ENCODE data around the gene CPE. TPM values are rescaled to one million over a fixed set of nuclear protein-coding genes. Genes with fewer than 3 reads are reported as not detected.

CPE gene
- total RNA-seq, 1 donor from 2014 or later = 63.6 TPM

GRCh38 chr4:165505958-165506837 lies 127.4 kb downstream of the CPE start:
- DNase-seq (no peak), ATAC-seq (no peak)
- no peaks in the 10 kb centered on the region for H3K36me3 ChIP-seq
- H3K27me3 ChIP-seq = no peaks in the 10 kb centered on the region
- no peak overlapping the region for H3K27ac ChIP-seq
- intact Hi-C loops (cut with DNase I) = no loop called here
- H3K4me3 ChIP-seq = no peak overlapping the region
- no peaks in the 10 kb centered on the region for H3K4me1 ChIP-seq
- no peaks in the 10 kb centered on the region for H3K9me3 ChIP-seq
- no peak for TF ChIP-seq CTCF (IDR thresholded peaks at IDR 0.05)

- no peak for TF ChIP-seq CTCF (IDR thresholded peaks at IDR 0.05)
- DNase-seq (no peak), ATAC-seq (no peak)
- H3K36me3 ChIP-seq = no peaks in the 10 kb centered on the region
- H3K4me1 ChIP-seq = no peaks in the 10 kb centered on the region
- no peaks in the 10 kb centered on the region for H3K27me3 ChIP-seq
- intact Hi-C loops (cut with DNase I) = no loop called here
- H3K27ac ChIP-seq = no peak overlapping the region
- H3K4me3 ChIP-seq = no peak overlapping the region
- H3K9me3 ChIP-seq = no peaks in the 10 kb centered on the region
Measured at GRCh38 chr4:165506849-165507248, 128.0 kb downstream of the CPE start.

- TF ChIP-seq CTCF (IDR thresholded peaks at IDR 0.05) = no peak
- intact Hi-C loops (cut with DNase I) = no loop called here
- no peak overlapping the region for H3K4me3 ChIP-seq
- H3K27me3 ChIP-seq = no peaks in the 10 kb centered on the region
- no peaks in the 10 kb centered on the region for H3K9me3 ChIP-seq
- no peaks in the 10 kb centered on the region for H3K4me1 ChIP-seq
- DNase-seq (no peak), ATAC-seq (no peak)
- H3K36me3 ChIP-seq = no peaks in the 10 kb centered on the region
- no peak overlapping the region for H3K27ac ChIP-seq
Measured at GRCh38 chr4:165507381-165507780, 128.6 kb downstream of the CPE start.

- no peak for TF ChIP-seq CTCF (IDR thresholded peaks at IDR 0.05)
- intact Hi-C loops (cut with DNase I) = no loop called here
Measured at GRCh38 chr4:165508372-165509120, 129.7 kb downstream of the CPE start.

GRCh38 chr4:165512424-165512823 lies 133.6 kb downstream of the CPE start:
- Histone ChIP-seq H3K36me3 (no peaks in the 10 kb centered on the region), H3K27me3 (no peaks in the 10 kb centered on the region), H3K27ac (no peak overlapping the region), H3K9me3 (no peaks in the 10 kb centered on the region), H3K4me1 (peaks cover 8% of the 10 kb centered on the region), H3K4me3 (no peak overlapping the region)
- intact Hi-C loops (cut with DNase I) = no loop called here
- ATAC-seq = no peak
- TF ChIP-seq CTCF (IDR thresholded peaks at IDR 0.05) = no peak
- DNase-seq = no peak

More at GRCh38 chr4:165508372-165509120, 129.7 kb downstream of the CPE start:
- ATAC-seq = no peak
- no peaks in the 10 kb centered on the region for H3K36me3 ChIP-seq
- H3K27me3 ChIP-seq = no peaks in the 10 kb centered on the region
- peaks cover 8% of the 10 kb centered on the region for H3K4me1 ChIP-seq
- no peak overlapping the region for H3K27ac ChIP-seq
- no peak for DNase-seq
- H3K9me3 ChIP-seq = no peaks in the 10 kb centered on the region
- no peak overlapping the region for H3K4me3 ChIP-seq
